ENCODE measurements around the gene FEZ2. TPM values are rescaled to one million over a fixed set of nuclear protein-coding genes. Genes with fewer than 3 reads are reported as not detected.

Gene FEZ2
- total and polyA plus RNA-seq, 2 donors (not counting 3 experiments of a cell fraction or from before 2014, with no cell fraction given), result 41.2 to 72.4 TPM

- H2AFZ ChIP-seq (ENCODE audit: low read depth, low read length), result no peak overlapping the region
- no peak overlapping the region for H3K4me2 ChIP-seq (ENCODE audit: insufficient read depth, low read length)
- intact Hi-C loops (cut with micrococcal nuclease) (no loop called here), dilution Hi-C loops (cut with MboI; ENCODE audit: extremely low pct_ligation_motif_present, low sequenced_read_pairs) (loop anchor here (25.0 kb wide), 1 partner anchor 150 kb away; no protein-coding TSS in a partner anchor)
- no peaks in the 10 kb centered on the region for H3K9me1 ChIP-seq (replicated peaks; ENCODE audit: control insufficient read depth, extremely low read depth, insufficient read depth, low read length)
- no TSS peak for BruUV-seq (replicated peaks)
- no peaks in the 10 kb centered on the region for H3K27me3 ChIP-seq (ENCODE audit: control insufficient read depth in 2 of 2, insufficient read depth in 2 of 2, low read length in 2 of 2)
- CTCF ChIA-PET, result interaction anchor here (0.9 to 1.8 kb wide), 2 partner anchors 160 to 161 kb away, joined by 3 to 6 read pairs; no protein-coding TSS in a partner anchor
- TF ChIP-seq MAX (IDR thresholded peaks at IDR 0.05; ENCODE audit: insufficient read depth, insufficient read length) (no peak), GATA2 (IDR thresholded peaks at IDR 0.05; ENCODE audit: insufficient read depth, insufficient read length, low read depth, low read length) (no peak), CTCF (IDR thresholded peaks at IDR 0.05; ENCODE audit: extremely low read depth in 1 of 2, insufficient read depth in 1 of 2, low read depth in 1 of 2, low read length in 2 of 2) (no peak), MYC (IDR thresholded peaks at IDR 0.05; ENCODE audit: low read depth, low read length) (no peak), JUN (IDR thresholded peaks at IDR 0.05; ENCODE audit: borderline replicate concordance, insufficient read depth, insufficient read length, low read depth) (no peak), EZH2 (IDR thresholded peaks at IDR 0.05; ENCODE audit: borderline replicate concordance, low read depth, low read length, severe bottlenecking) (no peak), POLR2AphosphoS5 (IDR thresholded peaks at IDR 0.05; ENCODE audit: insufficient read depth, low read depth, low read length) (no peak), POLR2A (IDR thresholded peaks at IDR 0.05; ENCODE audit: low read depth, low read length) (no peak), FOS (IDR thresholded peaks at IDR 0.05; ENCODE audit: borderline replicate concordance, insufficient read depth, low read length) (no peak)
- POLR2A ChIA-PET, result no interaction called here
- FAIRE-seq (no peak), DNase-seq (ENCODE audit: low read depth, low spot score) (no peak)
- H3K4me1 ChIP-seq (ENCODE audit: control insufficient read depth, extremely low read depth, insufficient read depth, low read length), result no peaks in the 10 kb centered on the region
- H3K27ac ChIP-seq (ENCODE audit: insufficient read depth, low read depth, low read length), result no peak overlapping the region
- peaks cover 37% of the 10 kb centered on the region for H3K79me2 ChIP-seq (ENCODE audit: control insufficient read depth, insufficient read depth, low read length)
- no peaks in the 10 kb centered on the region for H3K9me3 ChIP-seq (replicated peaks; ENCODE audit: control insufficient read depth, insufficient read depth, low read length)
- no peak overlapping the region for H3K9ac ChIP-seq (replicated peaks; ENCODE audit: extremely low read depth, insufficient read depth, low read length)
- no peaks in the 10 kb centered on the region for H4K20me1 ChIP-seq (replicated peaks; ENCODE audit: control insufficient read depth, extremely low read depth, insufficient read depth, low read length)
- no peak overlapping the region for H3K4me3 ChIP-seq (replicated peaks in 1 of 3; ENCODE audit: insufficient read depth in 1 of 3, low read depth in 1 of 3, low read length in 3 of 3)
- H3K36me3 ChIP-seq (ENCODE audit: control insufficient read depth in 2 of 2, extremely low read depth in 1 of 2, insufficient read depth in 2 of 2, low read length in 2 of 2), result peaks cover 56 to 75% of the 10 kb centered on the region in 2 experiments
Measured at GRCh38 chr2:36512705-36513104, 85.3 kb downstream of the FEZ2 start.
